HepG2 (cell line): ENCODE measurements around the gene CA11. TPM values are rescaled to one million over a fixed set of nuclear protein-coding genes. Genes with fewer than 3 reads are reported as not detected.

Experiments used
- BORCS8-MEF2B ChIP-seq: sonication (generic); formaldehyde crosslinking; IDR thresholded peaks from 2 replicates; pipeline ENCODE4 v1.8.0; 2022; ENCODE audit warnings: mild to moderate bottlenecking, missing genetic modification reagents
- IKZF5 ChIP-seq: IDR thresholded peaks from 2 replicates; pipeline ENCODE4 v1.6.1; 2018; ENCODE audit warnings: missing genetic modification reagents, mild to moderate bottlenecking, missing compliant biosample characterization
- KLF9 ChIP-seq: IDR thresholded peaks from 2 replicates; pipeline ENCODE4 v1.6.1; 2016; ENCODE audit warnings: low read depth
- MTA3 ChIP-seq: sonication (generic); formaldehyde crosslinking; IDR thresholded peaks from 2 replicates; pipeline ENCODE4 v1.4.0; 2020; ENCODE audit warnings: missing genetic modification reagents
- PATZ1 ChIP-seq: sonication (generic); formaldehyde crosslinking; IDR thresholded peaks from 2 replicates; pipeline ENCODE4 v1.4.0; 2020; ENCODE audit warnings: missing genetic modification reagents
- SRSF9 ChIP-seq: fragments of 200-400 bp; formaldehyde crosslinking; IDR thresholded peaks from 2 replicates; pipeline ENCODE4 v1.6.1; 2018; ENCODE audit warnings: borderline replicate concordance, mild to moderate bottlenecking, low read depth, low read length; ENCODE audit not compliant: insufficient read depth, poor library complexity, severe bottlenecking
- TCF7 ChIP-seq: sonication (generic); IDR thresholded peaks from 2 replicates; pipeline ENCODE4 v1.6.1; 2016; ENCODE audit warnings: antibody characterized with exemption, low read depth
- XBP1 ChIP-seq: sonication (generic); formaldehyde crosslinking; IDR thresholded peaks from 2 replicates; pipeline ENCODE4 v1.5.0; 2020; ENCODE audit warnings: missing genetic modification reagents
- ZBTB34 ChIP-seq: sonication (generic); formaldehyde crosslinking; IDR thresholded peaks from 2 replicates; pipeline ENCODE4 v1.8.0; 2022; ENCODE audit warnings: mild to moderate bottlenecking, missing genetic modification reagents
- ZBTB39 ChIP-seq: sonication (generic); formaldehyde crosslinking; IDR thresholded peaks from 2 replicates; pipeline ENCODE4 v1.5.0; 2020; ENCODE audit warnings: missing genetic modification reagents
- ZKSCAN5 ChIP-seq: sonication (generic); formaldehyde crosslinking; IDR thresholded peaks from 2 replicates; pipeline ENCODE4 v1.5.1; 2020; ENCODE audit warnings: mild to moderate bottlenecking, missing genetic modification reagents
- ZNF274 ChIP-seq: sonication (generic); formaldehyde crosslinking; IDR thresholded peaks from 2 replicates; pipeline ENCODE4 v1.5.1; 2020; ENCODE audit warnings: mild to moderate bottlenecking, missing genetic modification reagents
- ZNF589 ChIP-seq: sonication (generic); formaldehyde crosslinking; conservative IDR thresholded peaks from 2 replicates; pipeline ENCODE4 v1.8.0; 2022; ENCODE audit warnings: mild to moderate bottlenecking, moderate library complexity, missing genetic modification reagents
- ZNF609 ChIP-seq: sonication (generic); formaldehyde crosslinking; IDR thresholded peaks from 2 replicates; pipeline ENCODE4 v1.4.0; 2020; ENCODE audit warnings: mild to moderate bottlenecking, missing genetic modification reagents, borderline replicate concordance
- ZNF710 ChIP-seq: sonication (generic); formaldehyde crosslinking; IDR thresholded peaks from 2 replicates; pipeline ENCODE4 v1.5.0; 2020; ENCODE audit warnings: mild to moderate bottlenecking, missing genetic modification reagents, borderline replicate concordance
- polyA plus RNA-seq, 8 experiments: library from polyadenylated mRNA; depleted of rRNA in 3 of 8; stranded (reverse) in 7 of 8; unstranded in 1 of 8; fragments of >200 nt; fragmentation: Illumina TruSeq in 4 of 8; extraction: Trizol in 4 of 8; gene quantifications; 2 replicates each; pipeline versions ENCODE4 v1.2.1 to v1.2.3, GENCODE V29; 2011 to 2016; ENCODE audit warnings: low read depth in 4 of 8, missing spikeins in 1 of 8, mixed read lengths in 1 of 8; ENCODE audit not compliant: insufficient read depth in 1 of 8
- total RNA-seq, 5 experiments: library from RNA; depleted of rRNA; stranded (reverse); fragments of >200 nt; fragmentation: Illumina TruSeq; extraction: Trizol; gene quantifications; 2 replicates each; pipeline ENCODE4 v1.2.3, GENCODE V29; 2016; ENCODE audit warnings: low read depth in 1 of 5

Gene CA11
- total and polyA plus RNA-seq, 2 of the 13 experiments (the other 11 are each of a cell fraction or from before 2014, with no cell fraction given): 0.41 to 0.58 TPM

- peak; percentile 72; the same call in 1 of the 2 replicates for TF ChIP-seq ZBTB34 (CRISPR knock-in tag)
- TF ChIP-seq ZNF710: no peak
- TF ChIP-seq PATZ1 (CRISPR knock-in tag): peak; percentile 57; the same call in 1 of the 2 replicates
- peak; percentile 25; the same call in 1 of the 2 replicates for TF ChIP-seq IKZF5 (CRISPR knock-in tag)
- 0 out of 2 replicates have a peak, but pooled peaks have one; percentile 27 for TF ChIP-seq ZBTB39 (CRISPR knock-in tag)
- no peak for TF ChIP-seq XBP1
- TF ChIP-seq ZNF589 (CRISPR knock-in tag): no peak; the same call in 1 of the 2 replicates
- TF ChIP-seq ZKSCAN5: 0 out of 2 replicates have a peak, but pooled peaks have one; percentile 11
- 0 out of 2 replicates have a peak, but pooled peaks have one; percentile 68 for TF ChIP-seq KLF9 (CRISPR knock-in tag)
- TF ChIP-seq ZNF274 (CRISPR knock-in tag): peak; percentile 91; the same call in 1 of the 2 replicates
- TF ChIP-seq BORCS8-MEF2B: peak; percentile 77
- TF ChIP-seq MTA3 (CRISPR knock-in tag): no peak
- peak; percentile 8; the same call in 1 of the 2 replicates for TF ChIP-seq ZNF609 (CRISPR knock-in tag)
- TF ChIP-seq TCF7: no peak
- TF ChIP-seq SRSF9: no peak
These were observed 8.5 kb downstream of the CA11 start (continued) for GRCh38 chr19:48637449-48637947.
